ENCODE measurements around the gene LAT. TPM values are rescaled to one million over a fixed set of nuclear protein-coding genes. Genes with fewer than 3 reads are reported as not detected.
"Not testable (repeated sequence)": the region's sequence is repeated elsewhere in the genome, so short reads cannot be mapped to it uniquely, and the experiment has no call there.

LAT gene, protein sequence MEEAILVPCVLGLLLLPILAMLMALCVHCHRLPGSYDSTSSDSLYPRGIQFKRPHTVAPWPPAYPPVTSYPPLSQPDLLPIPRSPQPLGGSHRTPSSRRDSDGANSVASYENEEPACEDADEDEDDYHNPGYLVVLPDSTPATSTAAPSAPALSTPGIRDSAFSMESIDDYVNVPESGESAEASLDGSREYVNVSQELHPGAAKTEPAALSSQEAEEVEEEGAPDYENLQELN
- 273 and 294 TPM in 2 replicates for total RNA-seq

DNA sequence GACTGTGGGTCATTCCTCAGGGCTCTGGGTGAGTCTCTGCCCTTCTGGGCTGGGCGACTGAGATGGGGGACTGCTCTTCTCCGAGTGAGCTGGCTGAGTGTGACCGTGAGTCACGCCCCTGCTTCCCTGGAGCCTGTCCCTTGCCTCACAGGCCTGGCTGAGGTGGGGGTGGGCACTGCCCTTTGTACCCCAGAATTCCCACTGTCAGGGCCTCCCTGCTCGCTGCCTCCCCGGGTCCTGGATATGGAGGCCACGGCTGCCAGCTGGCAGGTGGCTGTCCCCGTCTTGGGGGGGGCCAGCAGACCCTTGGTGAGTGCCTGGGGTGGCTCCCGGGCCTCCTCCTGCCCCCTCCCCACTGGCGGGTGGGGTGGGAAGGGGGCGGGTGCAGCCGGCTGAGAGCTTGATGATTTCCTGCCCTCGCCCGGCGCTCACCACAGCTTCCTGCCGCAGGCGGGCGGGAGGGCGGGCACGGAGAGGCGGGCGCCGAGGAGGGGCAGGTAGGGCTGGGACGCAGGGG lies at the start of gene LAT:
LAT (plus strand) TSS at position 434 of the 517 bp plus-strand sequence. CDS start 366 bp downstream, outside the sequence.
- H3K27me3 Mint-ChIP-seq (ENCODE audit: low read depth): no peaks in the 10 kb centered on the region
- peaks cover 17% of the 10 kb centered on the region for H3K9me3 Mint-ChIP-seq
- DNase-seq (ENCODE audit: low spot score): peak; percentile 74
- H3K36me3 Mint-ChIP-seq (ENCODE audit: low read depth): peaks cover 79% of the 10 kb centered on the region
- peak within 1 kb of the TSS; percentile 94 for H3K27ac Mint-ChIP-seq
- peak within 1 kb of the TSS; percentile 89 for H3K4me3 Mint-ChIP-seq (ENCODE audit: low read depth)
- H3K4me1 Mint-ChIP-seq (ENCODE audit: low read depth): peaks cover 35% of the 10 kb centered on the region
- intact Hi-C loops (cut with micrococcal nuclease): no loop called here

DNA sequence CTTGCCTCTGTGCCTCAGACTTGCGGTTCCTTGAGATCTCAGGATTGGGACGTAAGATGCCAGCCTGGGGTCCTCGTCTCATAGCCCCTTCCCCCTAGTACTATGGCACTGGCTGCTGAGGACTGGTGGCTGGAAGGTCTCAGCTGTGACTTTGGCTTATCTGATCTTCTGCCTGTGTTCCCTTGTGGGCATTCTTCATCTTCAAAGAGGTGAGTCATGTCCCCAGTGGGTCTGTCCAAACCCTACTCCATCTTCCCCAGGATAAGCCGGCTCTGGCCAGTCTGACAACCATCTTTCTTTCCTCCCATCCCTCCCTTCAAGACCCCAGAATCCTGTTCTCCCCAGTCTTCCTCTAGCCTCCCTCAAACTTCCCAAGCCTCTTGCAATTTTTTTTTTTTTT lies 49.5 kb upstream of the LAT start:
- H3K27ac Mint-ChIP-seq: no peak overlapping the region
- no peaks in the 10 kb centered on the region for H3K27me3 Mint-ChIP-seq (ENCODE audit: low read depth)
- no peaks in the 10 kb centered on the region for H3K36me3 Mint-ChIP-seq (ENCODE audit: low read depth)
- peaks cover 18% of the 10 kb centered on the region for H3K4me1 Mint-ChIP-seq (ENCODE audit: low read depth)
- intact Hi-C loops (cut with micrococcal nuclease): no loop called here
- DNase-seq (ENCODE audit: low spot score): no peak
- no peak overlapping the region for H3K4me3 Mint-ChIP-seq (ENCODE audit: low read depth)
- H3K9me3 Mint-ChIP-seq: no peaks in the 10 kb centered on the region

DNA sequence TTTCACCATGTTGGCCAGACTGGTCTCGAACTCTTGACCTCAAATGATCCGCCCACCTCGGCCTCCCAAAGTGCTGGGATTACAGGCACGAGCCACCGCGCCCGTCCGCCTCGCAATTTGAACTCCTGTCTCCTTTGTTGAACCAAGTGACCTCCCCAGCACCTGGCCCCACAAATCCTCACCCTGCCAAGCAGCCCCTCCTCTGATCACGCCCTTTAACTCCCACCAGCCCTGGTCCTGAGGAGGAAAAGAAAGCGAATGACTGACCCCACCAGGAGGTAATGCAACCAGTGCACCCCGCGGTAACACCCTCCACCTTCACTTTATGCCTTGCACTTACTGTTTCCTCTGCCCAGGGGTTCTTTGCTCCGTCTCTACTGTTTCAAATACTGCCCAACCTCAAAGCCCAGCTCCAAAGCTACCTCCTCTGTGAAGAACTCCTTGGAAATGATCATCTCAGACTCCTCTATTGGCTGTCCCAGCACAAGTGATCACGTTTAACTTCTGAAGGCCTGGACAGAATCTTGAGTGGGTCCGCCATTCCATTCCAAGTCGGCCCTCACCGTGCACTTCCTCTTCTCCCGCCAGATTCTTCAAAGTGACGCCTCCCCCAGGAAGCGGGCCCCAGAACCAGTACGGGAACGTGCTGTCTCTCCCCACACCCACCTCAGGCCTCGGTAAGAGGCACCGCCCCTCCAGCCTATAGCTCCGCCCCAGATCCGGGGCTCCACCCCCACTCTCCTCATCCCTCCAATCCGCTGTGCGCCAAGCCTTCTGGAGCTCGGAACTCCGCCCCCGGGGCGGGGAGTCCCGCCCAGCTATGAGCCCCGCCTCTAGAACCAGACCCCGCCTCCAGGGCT lies 48.7 kb upstream of the LAT start:
- intact Hi-C loops (cut with micrococcal nuclease): no loop called here
- Mint-ChIP-seq H3K4me3 (ENCODE audit: low read depth) (peak overlapping the region; percentile 72), H3K36me3 (ENCODE audit: low read depth) (no peaks in the 10 kb centered on the region), H3K27me3 (ENCODE audit: low read depth) (no peaks in the 10 kb centered on the region), H3K4me1 (ENCODE audit: low read depth) (peaks cover 11% of the 10 kb centered on the region), H3K9me3 (no peaks in the 10 kb centered on the region), H3K27ac (peak overlapping the region; percentile 10)
- DNase-seq (ENCODE audit: low spot score): peak; percentile 87

DNA sequence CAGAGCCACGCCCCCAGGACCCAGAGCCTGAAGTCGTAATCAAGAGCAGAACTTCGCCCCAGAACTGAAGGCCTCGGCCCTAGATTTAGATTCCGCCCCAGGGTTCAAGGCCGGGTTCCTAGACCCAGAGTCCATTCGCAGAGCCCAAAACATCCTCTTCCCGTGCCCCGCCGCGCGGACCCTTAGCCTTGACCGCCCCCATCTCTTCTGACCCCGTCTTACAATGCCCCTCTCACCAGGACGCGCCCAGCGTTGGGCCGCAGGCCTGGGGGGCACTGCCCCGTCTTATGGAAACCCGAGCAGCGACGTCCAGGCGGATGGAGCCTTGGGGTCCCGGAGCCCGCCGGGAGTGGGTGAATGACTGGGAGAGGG lies 48.1 kb upstream of the LAT start:
- no peak overlapping the region for H3K27ac Mint-ChIP-seq

DNA sequence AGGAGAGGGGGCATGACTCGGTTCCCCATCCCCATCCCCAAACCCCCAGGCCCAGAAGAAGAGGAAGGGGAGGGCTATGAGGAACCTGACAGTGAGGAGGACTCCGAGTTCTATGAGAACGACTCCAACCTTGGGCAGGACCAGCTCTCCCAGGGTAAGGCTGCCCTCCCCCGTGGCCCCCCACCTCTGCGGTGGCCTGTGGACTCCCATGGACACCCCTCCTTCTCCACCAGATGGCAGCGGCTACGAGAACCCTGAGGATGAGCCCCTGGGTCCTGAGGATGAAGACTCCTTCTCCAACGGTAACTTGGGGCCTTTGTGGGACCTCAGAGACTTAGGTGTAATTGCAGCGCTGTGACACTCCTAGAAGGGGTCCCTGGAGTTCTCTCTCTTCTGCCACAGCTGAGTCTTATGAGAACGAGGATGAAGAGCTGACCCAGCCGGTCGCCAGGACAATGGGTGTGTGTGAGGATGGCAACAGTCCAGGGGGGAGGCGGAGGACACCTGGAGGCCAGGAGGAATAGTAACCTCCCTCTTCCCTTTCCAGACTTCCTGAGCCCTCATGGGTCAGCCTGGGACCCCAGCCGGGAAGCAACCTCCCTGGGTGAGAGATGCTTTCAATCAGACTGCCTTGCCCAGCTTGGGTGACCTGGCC lies 47.5 kb upstream of the LAT start:
- H3K27ac Mint-ChIP-seq: no peak overlapping the region
- no peaks in the 10 kb centered on the region for H3K36me3 Mint-ChIP-seq (ENCODE audit: low read depth)
- peaks cover 11% of the 10 kb centered on the region for H3K4me1 Mint-ChIP-seq (ENCODE audit: low read depth)
- no peaks in the 10 kb centered on the region for H3K9me3 Mint-ChIP-seq
- H3K4me3 Mint-ChIP-seq (ENCODE audit: low read depth): no peak overlapping the region
- no peaks in the 10 kb centered on the region for H3K27me3 Mint-ChIP-seq (ENCODE audit: low read depth)
- intact Hi-C loops (cut with micrococcal nuclease): no loop called here
- no peak for DNase-seq (ENCODE audit: low spot score)

More for the DNA sequence above, 48.1 kb upstream of the LAT start:
- H3K36me3 Mint-ChIP-seq (ENCODE audit: low read depth): no peaks in the 10 kb centered on the region
- H3K4me3 Mint-ChIP-seq (ENCODE audit: low read depth): peak overlapping the region; percentile 72
- H3K27me3 Mint-ChIP-seq (ENCODE audit: low read depth): no peaks in the 10 kb centered on the region
- no peaks in the 10 kb centered on the region for H3K9me3 Mint-ChIP-seq
- H3K4me1 Mint-ChIP-seq (ENCODE audit: low read depth): peaks cover 11% of the 10 kb centered on the region
- intact Hi-C loops (cut with micrococcal nuclease): no loop called here
- DNase-seq (ENCODE audit: low spot score): no peak

DNA sequence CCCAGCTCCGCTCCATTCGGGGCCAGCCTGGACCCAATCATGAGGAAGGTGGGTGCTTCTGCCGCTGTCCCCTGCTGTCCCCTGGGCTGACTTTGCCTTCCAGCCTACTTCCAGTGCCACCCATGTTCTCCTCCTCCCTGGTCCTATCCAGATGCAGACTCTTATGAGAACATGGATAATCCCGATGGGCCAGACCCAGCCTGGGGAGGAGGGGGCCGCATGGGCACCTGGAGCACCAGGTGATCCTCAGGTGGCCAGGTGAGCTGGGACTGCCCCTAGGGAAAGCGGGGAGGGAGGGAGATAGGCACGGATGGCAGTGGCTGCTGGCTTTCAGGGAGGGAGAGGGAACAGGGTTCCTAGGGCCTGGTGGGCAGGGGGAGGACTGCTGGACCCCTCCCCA lies 46.1 kb upstream of the LAT start:
- DNase-seq (ENCODE audit: low spot score): no peak
- Mint-ChIP-seq H3K4me1 (ENCODE audit: low read depth) (peaks cover 12% of the 10 kb centered on the region), H3K9me3 (no peaks in the 10 kb centered on the region), H3K27me3 (ENCODE audit: low read depth) (no peaks in the 10 kb centered on the region), H3K36me3 (ENCODE audit: low read depth) (no peaks in the 10 kb centered on the region), H3K4me3 (ENCODE audit: low read depth) (no peak overlapping the region), H3K27ac (no peak overlapping the region)
- intact Hi-C loops (cut with micrococcal nuclease): no loop called here

DNA sequence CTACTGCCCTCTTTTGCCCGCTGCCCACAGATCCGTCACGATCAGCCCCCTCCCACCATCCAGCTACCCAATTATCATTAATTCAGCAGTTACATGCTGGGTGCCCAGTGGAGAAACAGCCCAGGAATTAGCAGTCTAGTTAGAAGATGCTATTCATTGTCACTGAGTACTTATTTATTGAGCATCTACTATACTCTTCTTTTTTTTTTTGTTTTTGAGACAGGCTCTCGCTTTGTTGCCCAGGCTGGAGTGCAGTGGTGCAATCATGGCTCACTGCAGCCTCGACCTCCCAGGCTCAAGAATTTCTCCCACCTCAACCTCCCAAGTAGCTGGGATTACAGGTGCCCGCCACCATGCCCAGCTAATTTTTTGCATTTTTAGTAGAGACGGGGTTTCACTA lies 45.0 kb upstream of the LAT start:
- H3K27me3 Mint-ChIP-seq (ENCODE audit: low read depth); H3K27ac Mint-ChIP-seq; DNase-seq (ENCODE audit: low spot score); H3K4me3 Mint-ChIP-seq (ENCODE audit: low read depth); intact Hi-C loops (cut with micrococcal nuclease); H3K36me3 Mint-ChIP-seq (ENCODE audit: low read depth); H3K9me3 Mint-ChIP-seq: not testable (repeated sequence)
- peaks cover 14% of the 10 kb centered on the region for H3K4me1 Mint-ChIP-seq (ENCODE audit: low read depth)

DNA sequence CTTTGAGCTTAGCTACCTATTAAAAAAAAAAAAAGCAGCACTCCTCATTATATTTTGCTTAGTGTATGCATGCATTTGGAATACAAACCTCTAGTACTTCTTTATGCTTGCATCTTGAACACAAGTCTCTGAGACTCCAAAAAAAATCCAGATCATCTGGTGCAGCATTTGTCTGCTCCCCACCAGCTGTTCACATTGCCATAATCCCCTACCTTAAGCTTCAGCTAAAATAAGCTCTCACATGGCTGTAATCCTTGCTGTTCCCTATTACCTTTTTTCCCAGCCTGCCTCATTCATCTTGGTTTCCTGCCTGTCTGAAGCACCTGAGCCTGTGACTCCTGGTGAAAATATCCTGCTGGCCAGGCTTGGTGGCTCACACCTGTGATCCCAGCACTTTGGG lies 41.6 kb upstream of the LAT start:
- H3K4me3 Mint-ChIP-seq (ENCODE audit: low read depth): no peak overlapping the region
- intact Hi-C loops (cut with micrococcal nuclease): no loop called here
- H3K27me3 Mint-ChIP-seq (ENCODE audit: low read depth): no peaks in the 10 kb centered on the region
- peaks cover 13% of the 10 kb centered on the region for H3K4me1 Mint-ChIP-seq (ENCODE audit: low read depth)
- no peak overlapping the region for H3K27ac Mint-ChIP-seq
- no peaks in the 10 kb centered on the region for H3K9me3 Mint-ChIP-seq
- no peak for DNase-seq (ENCODE audit: low spot score)
- H3K36me3 Mint-ChIP-seq (ENCODE audit: low read depth): no peaks in the 10 kb centered on the region

DNA sequence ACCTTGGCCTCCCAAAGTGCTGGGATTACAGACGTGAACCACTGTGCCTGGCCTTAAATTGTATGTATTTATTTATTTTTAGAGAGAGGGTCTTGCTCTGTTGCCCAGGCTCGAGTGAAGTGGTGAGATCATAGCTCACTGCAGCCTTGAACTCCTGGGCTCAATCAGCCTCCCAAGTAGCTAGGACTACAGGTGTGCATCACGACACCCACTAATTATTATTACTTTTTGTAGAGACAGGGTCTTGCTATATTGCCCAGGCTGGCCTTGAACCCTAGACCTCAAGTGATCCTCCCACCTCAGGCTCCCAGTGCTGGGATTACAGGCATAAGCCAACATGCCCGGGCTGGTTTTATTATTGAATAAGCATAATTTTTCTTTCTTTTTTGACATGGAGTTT lies 38.2 kb upstream of the LAT start:
- Mint-ChIP-seq H3K27me3 (ENCODE audit: low read depth) (no peaks in the 10 kb centered on the region), H3K9me3 (no peaks in the 10 kb centered on the region), H3K4me3 (ENCODE audit: low read depth) (no peak overlapping the region), H3K27ac (no peak overlapping the region), H3K36me3 (ENCODE audit: low read depth) (peaks cover 8% of the 10 kb centered on the region), H3K4me1 (ENCODE audit: low read depth) (peaks cover 14% of the 10 kb centered on the region)
- no peak for DNase-seq (ENCODE audit: low spot score)
- intact Hi-C loops (cut with micrococcal nuclease): no loop called here

DNA sequence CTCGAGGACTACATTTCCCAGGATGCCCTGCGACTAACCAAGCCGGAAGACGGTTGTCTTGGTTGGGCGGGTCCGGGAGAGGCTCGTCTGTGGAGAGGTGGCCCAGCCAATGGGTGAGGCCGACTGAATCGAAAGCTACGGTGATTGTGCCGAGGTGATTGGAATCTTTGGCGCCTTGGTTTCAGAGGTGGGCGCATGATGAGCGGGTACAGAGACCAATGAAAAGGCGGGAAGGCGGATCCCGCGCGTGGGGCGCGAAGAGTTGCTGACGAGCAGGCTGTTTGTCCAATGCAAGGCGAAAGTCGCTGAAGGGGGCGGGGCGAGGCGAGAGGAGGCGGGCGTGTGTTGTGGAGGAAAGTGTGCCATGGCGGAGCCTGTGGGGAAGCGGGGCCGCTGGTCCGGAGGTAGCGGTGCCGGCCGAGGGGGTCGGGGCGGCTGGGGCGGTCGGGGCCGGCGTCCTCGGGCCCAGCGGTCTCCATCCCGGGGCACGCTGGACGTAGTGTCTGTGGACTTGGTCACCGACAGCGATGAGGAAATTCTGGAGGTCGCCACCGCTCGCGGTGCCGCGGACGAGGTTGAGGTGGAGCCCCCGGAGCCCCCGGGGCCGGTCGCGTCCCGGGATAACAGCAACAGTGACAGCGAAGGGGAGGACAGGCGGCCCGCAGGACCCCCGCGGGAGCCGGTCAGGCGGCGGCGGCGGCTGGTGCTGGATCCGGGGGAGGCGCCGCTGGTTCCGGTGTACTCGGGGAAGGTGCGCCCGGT lies 34.0 kb upstream of the LAT start, which contains the start of gene NFATC2IP:
NFATC2IP (plus strand) TSS at position 290 of the 762 bp plus-strand sequence; CDS start at position 365, 75 bp downstream.
- intact Hi-C loops (cut with micrococcal nuclease): loop anchor here (1.0 to 2.0 kb wide), 4 partner anchors 24 to 105 kb away; partner anchors contain the start of genes RABEP2, SPNS1 and TUFM
- H3K27me3 Mint-ChIP-seq (ENCODE audit: low read depth): no peaks in the 10 kb centered on the region
- H3K27ac Mint-ChIP-seq: peak within 1 kb of the TSS; percentile 91
- peaks cover 18% of the 10 kb centered on the region for H3K4me1 Mint-ChIP-seq (ENCODE audit: low read depth)
- H3K9me3 Mint-ChIP-seq: no peaks in the 10 kb centered on the region
- H3K36me3 Mint-ChIP-seq (ENCODE audit: low read depth): peaks cover 43% of the 10 kb centered on the region
- peak within 1 kb of the TSS; percentile 92 for H3K4me3 Mint-ChIP-seq (ENCODE audit: low read depth)
- peak; percentile 100 for DNase-seq (ENCODE audit: low spot score)

DNA sequence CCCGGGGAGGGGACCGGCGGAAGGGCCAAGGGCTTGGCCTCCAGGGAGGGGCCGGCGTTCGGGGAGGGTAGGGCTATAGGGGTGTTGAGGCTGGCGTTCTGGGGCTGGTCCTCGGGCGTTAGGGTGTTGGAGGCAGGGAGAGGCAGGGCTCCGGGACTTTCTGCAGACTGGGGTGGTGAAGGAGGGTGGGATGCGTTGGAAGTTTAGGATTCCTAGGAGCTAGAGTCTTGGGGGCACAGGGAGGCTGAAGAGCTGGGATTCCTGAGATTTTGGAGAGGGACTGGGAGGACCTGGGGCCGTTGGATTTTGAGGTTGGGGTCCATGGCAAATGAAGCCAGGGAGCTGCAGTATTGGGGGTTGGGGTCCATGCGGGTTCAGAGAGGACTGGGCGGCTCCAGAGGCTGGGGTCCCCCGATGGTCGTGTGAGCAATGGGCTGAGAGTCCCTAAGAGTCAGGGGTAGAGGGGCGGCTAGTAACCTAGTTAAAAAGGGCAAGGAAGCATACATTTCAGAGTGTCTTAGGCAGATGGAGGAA lies 33.4 kb upstream of the LAT start:
- Mint-ChIP-seq H3K9me3 (no peaks in the 10 kb centered on the region), H3K4me3 (ENCODE audit: low read depth) (peak overlapping the region; percentile 92), H3K36me3 (ENCODE audit: low read depth) (peaks cover 50% of the 10 kb centered on the region), H3K4me1 (ENCODE audit: low read depth) (peaks cover 17% of the 10 kb centered on the region), H3K27ac (peak overlapping the region; percentile 79), H3K27me3 (ENCODE audit: low read depth) (no peaks in the 10 kb centered on the region)
- DNase-seq (ENCODE audit: low spot score): no peak
- intact Hi-C loops (cut with micrococcal nuclease): loop anchor here (2.0 kb wide), 3 partner anchors 23 to 57 kb away; partner anchors contain the start of genes RABEP2 and SPNS1

DNA sequence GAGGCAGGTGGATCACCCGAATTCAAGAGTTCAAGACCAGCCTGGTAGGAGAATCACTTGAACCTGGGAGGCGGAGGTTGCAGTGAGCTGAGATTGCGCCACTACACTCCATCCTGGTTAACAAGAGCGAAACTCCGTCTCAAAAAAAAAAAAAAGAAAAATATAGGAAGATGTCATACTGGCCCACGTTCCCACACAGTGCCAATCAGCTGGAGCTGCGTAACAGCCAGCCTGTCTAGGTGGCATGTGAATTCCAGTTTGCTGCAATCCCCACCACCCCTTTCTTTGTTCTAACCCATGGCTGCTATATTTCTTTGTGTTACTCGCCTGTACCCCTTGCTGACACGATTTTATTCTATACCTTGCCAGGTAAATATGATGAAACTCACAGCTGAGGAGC lies 26.6 kb upstream of the LAT start:
- no peaks in the 10 kb centered on the region for H3K27me3 Mint-ChIP-seq (ENCODE audit: low read depth)
- intact Hi-C loops (cut with micrococcal nuclease): no loop called here
- H3K4me1 Mint-ChIP-seq (ENCODE audit: low read depth): peaks cover 7% of the 10 kb centered on the region
- H3K27ac Mint-ChIP-seq: no peak overlapping the region
- no peaks in the 10 kb centered on the region for H3K9me3 Mint-ChIP-seq
- no peak overlapping the region for H3K4me3 Mint-ChIP-seq (ENCODE audit: low read depth)
- H3K36me3 Mint-ChIP-seq (ENCODE audit: low read depth): peaks cover 80% of the 10 kb centered on the region
- DNase-seq (ENCODE audit: low spot score): no peak
